Left lobe of liver (tissue), 2 donors: Measurements from ENCODE around the gene SMARCA4. TPM values are rescaled to one million over a fixed set of nuclear protein-coding genes. Genes with fewer than 3 reads are reported as not detected.

ENCODE experiments used
- ATAC-seq: fragments of 200-7000 bp; cut with Tn5 transposase; one replicate; pipeline ENCODE4 v1.9.1; 2020; ENCODE audit warnings: mild to moderate bottlenecking, moderate library complexity
- DNase-seq: peaks from one replicate; pipeline ENCODE4 v3.0.0-alpha.2; 2020; ENCODE audit warnings: low spot score
- total RNA-seq: library from RNA; stranded (reverse); gene quantifications from one replicate; pipeline ENCODE4 v1.2.1, GENCODE V29; 2021
- donor health status: DM: no; HTN: no; CAD: no; lungs with moderate emphysema.
- donor health status: DM: no; HTN: yes; CAD: no.

The SMARCA4 gene
- total RNA-seq, 1 donor from 2014 or later, result 29.6 TPM

- ATAC-seq (no peak), DNase-seq (no peak)
These were observed 46.6 kb downstream of the SMARCA4 start for GRCh38 chr19:11007385-11007784.

- DNase-seq (no peak), ATAC-seq (no peak)
These were observed 47.2 kb downstream of the SMARCA4 start for GRCh38 chr19:11007962-11008532.

GRCh38 chr19:11010041-11010440 is 49.2 kb downstream of the SMARCA4 start:
- DNase-seq (no peak), ATAC-seq (no peak)

- ATAC-seq, result no peak
- no peak for DNase-seq
These were observed 51.7 kb downstream of the SMARCA4 start for GRCh38 chr19:11012507-11012906.

- DNase-seq (no peak), ATAC-seq (no peak)
These were observed 52.9 kb downstream of the SMARCA4 start for GRCh38 chr19:11013771-11014170.

GRCh38 chr19:11014403-11014911 is 53.6 kb downstream of the SMARCA4 start:
- ATAC-seq, result no peak
- DNase-seq, result no peak

- no peak for DNase-seq
- ATAC-seq, result no peak
These were observed 55.8 kb downstream of the SMARCA4 start for GRCh38 chr19:11016631-11017030.

GRCh38 chr19:11017275-11018035 is 56.6 kb downstream of the SMARCA4 start:
- ATAC-seq (no peak), DNase-seq (no peak)

- DNase-seq, result no peak
- no peak for ATAC-seq
These were observed 57.3 kb downstream of the SMARCA4 start for GRCh38 chr19:11018179-11018578.

GRCh38 chr19:11018763-11019162 is 57.9 kb downstream of the SMARCA4 start:
- DNase-seq, result no peak
- no peak for ATAC-seq

GRCh38 chr19:11019262-11019661 is 58.4 kb downstream of the SMARCA4 start:
- no peak for ATAC-seq
- no peak for DNase-seq

GRCh38 chr19:11019824-11020223 is 59.0 kb downstream of the SMARCA4 start:
- DNase-seq, result no peak
- no peak for ATAC-seq

GRCh38 chr19:11020423-11020822 is 59.6 kb downstream of the SMARCA4 start:
- no peak for DNase-seq
- ATAC-seq, result no peak

GRCh38 chr19:11020982-11021759 is 60.3 kb downstream of the SMARCA4 start:
- DNase-seq (no peak), ATAC-seq (peak; percentile 6)

- no peak for DNase-seq
- ATAC-seq, result no peak
These were observed 60.9 kb downstream of the SMARCA4 start for GRCh38 chr19:11021760-11022144.

- ATAC-seq (no peak), DNase-seq (no peak)
These were observed 62.2 kb downstream of the SMARCA4 start for GRCh38 chr19:11023016-11023415.

- DNase-seq, result no peak
- no peak for ATAC-seq
These were observed 62.9 kb downstream of the SMARCA4 start for GRCh38 chr19:11023710-11024109.

GRCh38 chr19:11024259-11024658 is 63.4 kb downstream of the SMARCA4 start:
- DNase-seq (peak; percentile 89), ATAC-seq (peak; percentile 93)

GRCh38 chr19:11025006-11025405 is 64.2 kb downstream of the SMARCA4 start:
- ATAC-seq (no peak), DNase-seq (no peak)

GRCh38 chr19:11025445-11025844 is 64.6 kb downstream of the SMARCA4 start:
- DNase-seq (no peak), ATAC-seq (no peak)

GRCh38 chr19:11025997-11026396 is 65.2 kb downstream of the SMARCA4 start:
- DNase-seq (no peak), ATAC-seq (no peak)

GRCh38 chr19:11027381-11027780 is 66.6 kb downstream of the SMARCA4 start:
- ATAC-seq (no peak), DNase-seq (no peak)
